NCI-H82 treated with DMSO at 0.1 percent for 48 hours (cell line): ENCODE measurements around the gene ABHD18.
A peak's percentile ranks its signal among the peaks of the same experiment; 100 is the strongest.
"Not testable (repeated sequence)": the region's sequence is repeated elsewhere in the genome, so short reads cannot be mapped to it uniquely, and the experiment has no call there.

Source experiments
- DNase-seq: peaks from one replicate; lab custom pipeline; 2025; ENCODE audit not compliant: unreplicated experiment; lab: John Stamatoyannopoulos, UW

Gene ABHD18

GRCh38 chr4:127965062-127965802, at the start of gene ABHD18, which contains the start of gene MFSD8:
Gene ABHD18 (plus strand): TSS chr4:127965406. CDS start chr4:127982956, 17,550 bp downstream.
Gene MFSD8 (minus strand): TSS chr4:127965173. CDS start chr4:127965133, 40 bp downstream.
- peak; percentile 87 for DNase-seq

- no peak for DNase-seq
These were observed 48.7 kb upstream of the ABHD18 start for GRCh38 chr4:127916512-127916911.

GRCh38 chr4:127917151-127917550, 48.1 kb upstream of the ABHD18 start:
- DNase-seq: no peak

- DNase-seq: no peak
These were observed 44.7 kb upstream of the ABHD18 start for GRCh38 chr4:127920521-127920920.

GRCh38 chr4:127922226-127922625, 43.0 kb upstream of the ABHD18 start:
- DNase-seq: no peak

GRCh38 chr4:127925720-127926119, 39.5 kb upstream of the ABHD18 start:
- DNase-seq: not testable (repeated sequence)

- no peak for DNase-seq
These were observed 35.0 kb upstream of the ABHD18 start for GRCh38 chr4:127930175-127930574.

- not testable (repeated sequence) for DNase-seq
These were observed 33.4 kb upstream of the ABHD18 start for GRCh38 chr4:127931836-127932235.

- DNase-seq: no peak
These were observed 28.2 kb upstream of the ABHD18 start for GRCh38 chr4:127936974-127937373.

- DNase-seq: no peak
These were observed 8.1 kb upstream of the ABHD18 start for GRCh38 chr4:127957105-127957504.

GRCh38 chr4:127959794-127960193, 5.4 kb upstream of the ABHD18 start:
- DNase-seq: no peak

GRCh38 chr4:127963633-127964398, 1.4 kb upstream of the ABHD18 start:
- not testable (repeated sequence) for DNase-seq

GRCh38 chr4:127964426-127965061, 662 bp upstream of the ABHD18 start:
- not testable (repeated sequence) for DNase-seq

GRCh38 chr4:127965803-127966175, 583 bp downstream of the ABHD18 start:
- no peak for DNase-seq

GRCh38 chr4:127967141-127967775, 2.1 kb downstream of the ABHD18 start:
- no peak for DNase-seq

GRCh38 chr4:127968586-127968985, 3.4 kb downstream of the ABHD18 start:
- no peak for DNase-seq

- not testable (repeated sequence) for DNase-seq
These were observed 5.7 kb downstream of the ABHD18 start for GRCh38 chr4:127970925-127971324.

GRCh38 chr4:127975121-127975770, 10.0 kb downstream of the ABHD18 start:
- DNase-seq: no peak

- no peak for DNase-seq
These were observed 13.7 kb downstream of the ABHD18 start for GRCh38 chr4:127978930-127979329.

GRCh38 chr4:127982445-127982844, 17.2 kb downstream of the ABHD18 start:
- no peak for DNase-seq

GRCh38 chr4:127985989-127986388, 20.8 kb downstream of the ABHD18 start:
- no peak for DNase-seq
